Measurements from ENCODE around the gene TSNAX.

DNA sequence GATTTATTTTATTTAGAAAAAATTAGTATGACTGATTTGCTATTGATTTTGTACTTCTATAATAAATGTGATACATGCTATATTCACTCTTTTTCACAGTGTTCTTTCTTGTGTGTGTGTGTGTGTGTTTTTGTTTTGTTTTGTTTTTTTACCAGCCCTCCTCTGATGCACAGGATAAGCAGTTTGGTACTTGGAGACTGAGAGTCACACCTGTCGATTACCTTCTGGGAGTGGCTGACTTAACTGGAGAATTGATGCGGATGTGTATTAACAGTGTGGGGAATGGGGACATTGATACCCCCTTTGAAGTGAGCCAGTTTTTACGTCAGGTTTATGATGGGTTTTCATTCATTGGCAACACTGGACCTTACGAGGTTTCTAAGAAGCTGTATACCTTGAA, 35.9 kb downstream of the TSNAX start:
- TF ChIP-seq, protein P1, sequence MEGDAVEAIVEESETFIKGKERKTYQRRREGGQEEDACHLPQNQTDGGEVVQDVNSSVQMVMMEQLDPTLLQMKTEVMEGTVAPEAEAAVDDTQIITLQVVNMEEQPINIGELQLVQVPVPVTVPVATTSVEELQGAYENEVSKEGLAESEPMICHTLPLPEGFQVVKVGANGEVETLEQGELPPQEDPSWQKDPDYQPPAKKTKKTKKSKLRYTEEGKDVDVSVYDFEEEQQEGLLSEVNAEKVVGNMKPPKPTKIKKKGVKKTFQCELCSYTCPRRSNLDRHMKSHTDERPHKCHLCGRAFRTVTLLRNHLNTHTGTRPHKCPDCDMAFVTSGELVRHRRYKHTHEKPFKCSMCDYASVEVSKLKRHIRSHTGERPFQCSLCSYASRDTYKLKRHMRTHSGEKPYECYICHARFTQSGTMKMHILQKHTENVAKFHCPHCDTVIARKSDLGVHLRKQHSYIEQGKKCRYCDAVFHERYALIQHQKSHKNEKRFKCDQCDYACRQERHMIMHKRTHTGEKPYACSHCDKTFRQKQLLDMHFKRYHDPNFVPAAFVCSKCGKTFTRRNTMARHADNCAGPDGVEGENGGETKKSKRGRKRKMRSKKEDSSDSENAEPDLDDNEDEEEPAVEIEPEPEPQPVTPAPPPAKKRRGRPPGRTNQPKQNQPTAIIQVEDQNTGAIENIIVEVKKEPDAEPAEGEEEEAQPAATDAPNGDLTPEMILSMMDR (IDR thresholded peaks at IDR 0.05): no peak
- TF ChIP-seq EZH2 (IDR thresholded peaks at IDR 0.05) (no peak), EZH2phosphoT487 (IDR thresholded peaks at IDR 0.05) (no peak)
